ENCODE results near the gene CD79A.

The CD79A gene

DNA sequence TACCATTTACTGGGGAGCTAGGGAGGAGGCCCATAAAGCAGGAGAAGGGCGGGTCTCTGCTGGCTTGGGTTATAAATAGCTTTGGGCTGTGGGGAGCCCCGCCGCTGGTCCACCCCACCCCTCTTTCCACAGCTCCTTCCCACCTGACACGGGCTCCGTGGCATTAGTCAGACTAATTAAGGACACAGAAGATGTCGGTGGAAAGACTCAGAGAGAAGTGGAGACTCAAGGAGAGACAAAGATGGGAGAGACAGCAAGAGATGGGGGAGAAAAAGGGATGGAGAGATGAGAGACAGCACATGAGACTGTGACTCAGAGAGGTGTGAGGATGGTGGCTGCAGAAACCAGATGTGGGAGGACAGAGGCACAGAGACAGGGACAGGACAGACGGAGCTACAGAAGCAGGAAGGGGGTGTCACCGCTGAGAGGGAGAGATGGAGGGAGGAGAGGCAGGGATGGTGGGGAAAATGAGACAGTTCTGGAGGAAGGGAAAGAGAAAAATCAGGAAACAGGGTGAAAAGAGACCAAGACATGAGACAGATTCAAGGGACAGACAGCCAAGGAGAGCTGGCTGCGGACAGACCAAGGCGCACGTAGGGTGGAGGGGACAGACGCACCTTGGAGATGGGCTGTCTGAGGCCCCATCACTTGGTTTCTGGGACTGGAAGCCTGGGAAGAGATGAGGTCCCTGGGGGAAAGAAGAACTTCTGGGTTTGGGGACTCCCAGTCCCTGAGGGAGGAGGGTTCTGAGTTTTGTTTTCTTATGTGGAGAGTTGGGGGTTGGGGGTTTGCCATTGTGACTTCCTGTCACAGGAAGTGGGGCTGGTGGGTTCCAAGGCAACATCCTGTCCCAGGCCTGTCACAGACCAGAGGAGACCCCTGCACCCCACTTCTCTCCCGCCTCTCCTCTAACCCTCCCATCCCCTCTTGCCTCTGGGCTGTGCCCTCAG is 10.0 kb downstream of the CD79A start:
- no peak for DNase-seq

DNA sequence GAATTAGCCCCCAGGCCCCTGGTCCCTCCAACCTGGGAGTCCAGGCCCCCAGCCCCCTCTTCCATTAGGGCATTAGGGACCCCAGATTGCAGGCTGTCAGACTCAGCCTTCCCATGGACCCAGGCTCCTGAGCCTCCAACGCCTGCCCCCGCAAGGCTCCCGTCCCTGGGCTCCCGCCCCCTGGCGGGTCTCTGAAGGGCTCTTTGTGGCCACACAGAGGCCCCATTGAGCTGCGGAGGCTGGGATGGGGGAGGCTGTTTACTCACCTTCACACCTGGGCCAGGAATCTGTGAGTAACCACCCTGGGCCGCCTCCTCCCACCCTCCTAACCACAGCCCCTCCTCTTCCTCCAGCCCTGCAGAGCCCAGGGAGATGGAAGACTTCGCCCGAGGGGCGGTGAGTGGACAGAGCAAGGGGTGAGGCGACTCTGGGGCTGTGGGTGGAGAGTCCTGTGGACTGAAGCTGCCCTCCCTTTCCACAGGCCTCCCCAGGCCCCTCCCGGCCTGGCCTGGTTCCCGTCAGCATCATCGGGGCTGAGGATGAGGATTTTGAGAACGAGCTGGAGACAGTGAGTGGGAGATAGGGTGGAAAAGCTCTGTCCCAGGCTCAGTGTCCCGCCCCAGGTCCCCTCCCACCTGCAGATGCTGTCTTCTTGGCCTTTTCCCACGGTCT is 10.8 kb downstream of the CD79A start:
- DNase-seq = no peak

DNA sequence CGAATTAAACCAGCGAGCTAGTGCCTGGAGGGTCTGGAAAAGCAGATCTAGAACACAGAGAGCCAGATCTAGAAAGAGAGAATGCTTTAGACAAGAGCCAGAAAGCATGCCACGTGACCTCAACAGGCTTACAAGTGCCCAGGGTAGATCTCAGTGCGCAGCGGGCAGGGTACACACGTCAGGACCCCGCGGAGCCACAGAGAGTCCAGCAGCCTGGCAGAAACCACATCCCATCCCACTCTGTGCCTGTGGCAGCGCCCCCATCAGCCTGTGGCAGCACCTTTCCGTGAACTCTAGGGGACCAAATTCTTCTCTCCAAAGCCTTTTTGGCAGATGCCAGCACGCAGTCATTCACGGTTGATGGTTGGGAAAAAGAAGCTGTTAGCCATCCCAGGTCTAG is 11.8 kb downstream of the CD79A start:
- no peak for DNase-seq

DNA sequence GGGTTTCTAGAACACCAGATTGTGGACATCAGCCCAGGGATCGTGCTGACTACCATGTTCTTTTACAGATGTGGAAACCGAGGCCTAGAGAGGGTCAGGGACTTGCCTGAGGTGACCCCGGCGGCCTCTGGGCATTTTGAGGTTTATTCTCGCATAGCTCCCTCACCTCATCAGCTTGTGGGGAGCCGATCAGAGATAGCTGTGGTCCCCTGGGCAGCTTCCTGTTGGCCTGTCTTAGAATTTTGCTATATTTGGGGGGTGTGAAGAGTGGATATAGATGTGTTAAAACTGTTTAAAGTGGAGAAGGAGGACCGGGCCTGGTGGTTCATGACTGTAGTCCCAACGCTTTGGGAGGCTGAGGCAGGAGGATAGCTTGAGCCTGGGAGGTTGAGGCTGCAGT is 12.8 kb downstream of the CD79A start:
- no peak for DNase-seq

DNA sequence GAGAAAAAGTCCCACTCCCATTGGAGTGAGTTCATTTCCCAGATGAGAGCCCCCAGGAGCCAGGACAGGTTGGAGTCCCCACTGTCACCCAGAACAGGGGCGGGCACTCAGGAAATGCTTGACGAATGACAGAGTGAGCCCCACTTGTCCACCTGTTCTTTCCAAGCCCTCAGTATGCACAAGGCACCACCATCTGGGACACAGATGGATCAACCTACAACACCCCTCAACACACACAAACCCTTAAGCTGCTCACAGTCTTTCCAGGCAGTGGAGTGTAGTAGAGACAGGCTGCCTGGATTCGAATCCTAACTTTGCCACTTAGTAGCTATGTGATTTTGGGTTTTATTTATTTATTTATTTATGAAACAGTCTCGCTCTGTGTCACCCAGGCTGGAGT is 13.9 kb downstream of the CD79A start:
- DNase-seq = no peak

DNA sequence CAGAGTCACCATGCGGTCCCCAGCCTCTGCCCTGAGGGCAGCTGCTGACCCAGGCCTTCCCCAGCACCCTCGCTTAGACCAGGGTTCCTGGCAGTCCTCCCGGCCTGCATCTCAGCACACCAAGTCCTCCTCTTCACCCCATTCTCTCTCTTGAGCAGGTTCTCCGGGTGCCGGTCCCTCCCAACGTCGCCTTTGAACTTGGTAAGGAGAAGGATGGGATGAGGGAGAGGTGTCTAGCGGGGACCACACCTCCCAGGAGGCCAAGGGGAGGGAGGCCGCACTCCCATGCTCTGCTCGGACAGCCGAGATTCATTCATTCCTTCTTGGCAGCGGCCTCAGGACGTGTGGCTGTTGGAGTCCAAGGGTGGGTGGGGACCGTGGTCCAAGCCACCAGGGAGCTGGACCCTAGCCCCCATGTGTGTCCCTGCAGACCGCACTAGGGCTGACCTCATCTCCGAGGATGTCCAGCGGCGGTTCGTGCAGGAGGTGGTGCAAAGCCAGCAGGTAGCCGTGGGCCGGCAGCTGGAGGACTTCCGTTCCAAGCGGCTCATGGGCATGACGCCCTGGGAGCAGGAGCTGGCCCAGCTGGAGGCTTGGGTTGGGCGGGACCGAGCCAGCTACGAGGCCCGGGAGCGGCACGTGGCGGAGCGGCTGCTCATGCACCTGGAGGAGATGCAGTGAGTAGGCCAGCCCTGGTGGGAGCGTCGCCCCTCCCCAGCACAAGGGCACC is 15.3 kb downstream of the CD79A start:
- no peak for DNase-seq

DNA sequence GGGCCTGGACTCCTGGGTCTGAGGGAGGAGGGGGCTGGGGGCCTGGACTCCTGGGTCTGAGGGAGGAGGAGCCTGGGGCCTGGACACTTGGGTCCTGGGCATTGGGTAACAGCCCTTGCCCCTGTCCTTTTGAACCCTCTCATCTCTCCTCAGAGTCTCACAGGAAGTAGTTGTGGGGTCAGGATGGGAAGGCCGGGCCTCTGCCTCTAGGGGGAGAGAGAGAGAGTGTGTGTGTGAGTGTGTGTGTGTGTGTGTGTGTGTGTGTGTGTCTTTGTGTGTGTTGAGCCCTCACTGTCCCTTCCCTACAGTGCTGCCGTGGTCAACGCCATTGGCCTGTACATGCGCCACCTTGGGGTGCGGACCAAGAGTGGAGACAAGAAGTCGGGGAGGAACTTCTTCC is 16.8 kb downstream of the CD79A start:
- no peak for DNase-seq

DNA sequence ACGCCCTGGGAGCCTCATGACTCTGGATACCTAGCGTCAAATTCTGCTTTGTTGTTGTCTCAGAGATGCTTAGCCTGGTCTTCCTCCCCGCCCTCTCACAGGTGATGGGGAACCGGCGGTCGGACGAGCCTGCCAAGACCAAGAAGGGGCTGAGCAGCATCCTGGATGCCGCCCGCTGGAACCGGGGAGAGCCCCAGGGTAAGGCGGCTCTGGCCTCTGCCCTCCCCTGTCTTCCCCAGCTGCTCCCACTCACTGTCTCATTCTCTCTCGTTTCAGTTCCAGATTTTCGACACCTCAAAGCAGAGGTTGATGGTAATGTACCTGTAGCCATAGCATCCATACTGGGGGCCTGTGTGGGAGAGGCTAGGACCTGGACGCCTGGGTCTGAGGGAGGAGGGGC is 17.3 kb downstream of the CD79A start:
- no peak for DNase-seq

DNA sequence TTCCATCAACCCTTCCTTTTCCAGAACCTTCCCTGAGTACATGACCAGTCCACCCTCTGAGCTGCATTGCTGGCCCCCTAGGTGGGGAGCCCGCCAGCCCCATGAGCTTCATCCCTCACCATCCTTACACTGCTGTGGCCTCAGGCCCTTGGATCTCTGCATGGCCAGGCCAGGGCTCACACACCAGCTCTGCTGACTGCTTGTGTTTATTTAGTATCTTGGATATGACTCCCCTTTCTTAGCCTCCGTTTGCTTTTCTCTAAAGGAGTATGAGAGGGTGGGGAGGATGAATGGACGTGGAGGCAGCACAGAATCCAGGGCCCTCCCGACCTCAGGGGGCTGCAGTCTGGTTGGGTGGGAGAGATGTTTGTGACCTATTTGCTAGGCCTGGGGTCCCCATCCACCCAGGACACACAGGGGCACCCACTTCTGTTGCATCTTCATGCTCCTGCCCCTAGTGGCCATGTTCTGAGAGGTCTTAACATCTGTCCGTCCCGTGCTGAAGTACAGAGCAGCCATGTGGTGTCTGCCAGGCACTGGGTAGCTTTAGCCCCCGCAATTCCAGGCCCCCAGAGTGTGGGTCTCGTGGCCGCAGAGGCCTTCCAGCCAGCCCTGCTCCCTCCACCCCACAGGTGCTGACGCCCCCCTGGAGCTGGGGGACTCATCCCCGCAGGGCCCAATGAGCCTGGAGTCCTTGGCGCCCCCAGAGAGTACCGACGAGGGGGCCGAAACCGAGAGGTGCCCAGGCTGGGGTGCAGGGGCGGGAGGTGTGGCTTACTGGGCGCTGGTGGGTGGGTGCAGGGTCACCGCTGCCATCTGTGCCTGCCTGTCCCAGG is 18.9 kb downstream of the CD79A start:
- DNase-seq = no peak

DNA sequence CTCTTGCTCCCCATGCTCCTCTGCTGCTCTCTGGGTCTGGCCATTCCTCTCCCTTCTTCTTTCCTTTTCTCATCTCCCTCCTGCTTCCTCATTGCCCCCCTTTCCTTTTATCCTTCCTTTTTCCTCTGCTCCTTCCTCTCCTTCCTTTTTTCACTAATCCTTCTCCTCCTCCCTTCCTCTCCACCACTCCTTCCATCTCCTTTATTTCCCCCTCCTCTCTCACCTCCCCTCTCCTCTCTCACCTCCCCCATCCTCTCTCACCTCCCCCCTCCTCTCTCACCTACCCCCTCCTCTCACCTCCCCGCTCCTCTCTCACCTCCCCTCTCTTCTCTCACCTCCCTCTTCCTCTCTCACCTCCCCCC is 19.5 kb downstream of the CD79A start:
- DNase-seq = no peak

DNA sequence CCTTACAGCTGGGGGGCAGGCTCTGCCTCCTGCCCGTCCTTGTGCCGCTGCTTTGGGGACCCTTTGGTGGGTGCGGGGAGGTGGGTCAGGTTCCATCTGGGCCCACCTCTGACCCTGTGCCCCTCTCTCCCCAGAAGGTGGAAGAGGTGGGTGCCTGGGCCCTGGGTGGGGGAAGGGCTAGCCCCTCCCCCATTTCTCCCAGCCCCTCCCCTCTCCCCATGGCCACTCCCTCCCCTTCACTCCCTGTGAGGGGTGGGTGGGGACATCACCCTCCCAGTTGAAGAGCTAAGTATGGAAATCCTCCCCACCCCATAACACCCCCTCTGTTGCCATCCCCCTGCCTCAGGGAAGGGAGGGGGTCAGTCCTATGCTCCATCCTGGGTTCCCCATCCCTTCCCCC is 20.1 kb downstream of the CD79A start:
- no peak for DNase-seq

DNA sequence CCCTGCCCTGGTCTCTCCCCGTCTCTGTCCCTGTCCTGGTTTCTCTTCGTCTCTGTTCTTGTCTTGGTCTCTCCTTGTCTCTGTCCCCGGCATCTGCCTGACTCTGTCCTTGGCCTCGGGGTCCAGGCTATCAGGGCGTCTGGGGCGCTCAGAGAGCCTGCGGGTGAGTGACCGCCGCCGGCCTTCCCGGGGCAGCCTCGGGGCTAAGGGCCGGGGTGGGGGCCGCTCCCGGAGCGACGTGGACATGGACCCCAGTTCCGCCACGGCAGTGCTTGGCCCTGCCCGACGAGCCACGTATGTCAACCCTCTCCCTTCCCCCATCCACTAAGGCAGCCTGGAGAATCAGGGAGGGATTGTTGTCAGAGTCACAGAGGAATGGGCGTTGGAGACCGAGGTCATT is 20.7 kb downstream of the CD79A start:
- DNase-seq = no peak

DNA sequence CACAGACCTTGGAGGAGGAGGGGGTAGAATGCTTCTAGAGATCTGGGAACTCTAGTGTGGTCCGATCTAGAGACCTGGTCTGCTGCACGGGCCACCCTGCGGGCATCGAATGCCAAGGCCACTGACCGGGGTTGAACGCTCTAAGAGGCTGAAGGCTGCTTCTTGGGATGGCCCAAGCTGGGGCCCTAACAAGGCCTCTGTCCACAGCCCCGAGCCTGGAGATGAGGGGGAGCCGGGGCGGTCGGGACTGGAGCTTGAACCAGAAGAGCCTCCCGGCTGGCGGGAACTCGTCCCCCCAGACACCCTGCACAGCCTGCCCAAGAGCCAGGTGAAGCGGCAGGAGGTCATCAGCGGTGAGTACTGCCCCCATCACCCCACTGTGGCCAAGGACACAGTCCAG is 21.2 kb downstream of the CD79A start:
- DNase-seq = no peak

DNA sequence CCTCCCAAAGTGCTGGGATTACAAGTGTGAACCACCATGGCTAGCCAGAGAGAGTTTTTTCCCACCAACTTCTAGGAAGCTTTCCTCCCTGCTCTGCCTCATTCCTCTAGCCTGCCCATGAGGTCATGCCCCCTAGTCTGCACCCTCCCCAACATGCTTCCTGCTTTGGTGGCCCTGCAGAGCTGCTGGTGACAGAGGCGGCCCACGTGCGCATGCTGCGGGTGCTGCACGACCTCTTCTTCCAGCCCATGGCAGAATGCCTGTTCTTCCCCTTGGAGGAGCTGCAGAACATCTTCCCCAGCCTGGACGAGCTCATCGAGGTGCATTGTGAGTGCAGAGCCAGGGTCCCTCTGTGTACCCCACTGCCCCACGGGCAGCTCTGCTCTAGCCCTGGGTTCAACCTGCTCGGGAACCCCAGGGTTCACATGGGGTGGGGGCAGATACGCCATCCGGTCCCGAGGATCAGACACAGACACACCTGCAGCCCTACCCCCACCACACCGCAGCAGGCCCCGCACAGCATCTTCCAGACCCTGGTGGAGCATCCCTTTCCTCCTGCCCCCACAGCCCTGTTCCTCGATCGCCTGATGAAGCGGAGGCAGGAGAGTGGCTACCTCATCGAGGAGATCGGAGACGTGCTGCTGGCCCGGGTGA is 24.8 kb downstream of the CD79A start:
- no peak for DNase-seq

DNA sequence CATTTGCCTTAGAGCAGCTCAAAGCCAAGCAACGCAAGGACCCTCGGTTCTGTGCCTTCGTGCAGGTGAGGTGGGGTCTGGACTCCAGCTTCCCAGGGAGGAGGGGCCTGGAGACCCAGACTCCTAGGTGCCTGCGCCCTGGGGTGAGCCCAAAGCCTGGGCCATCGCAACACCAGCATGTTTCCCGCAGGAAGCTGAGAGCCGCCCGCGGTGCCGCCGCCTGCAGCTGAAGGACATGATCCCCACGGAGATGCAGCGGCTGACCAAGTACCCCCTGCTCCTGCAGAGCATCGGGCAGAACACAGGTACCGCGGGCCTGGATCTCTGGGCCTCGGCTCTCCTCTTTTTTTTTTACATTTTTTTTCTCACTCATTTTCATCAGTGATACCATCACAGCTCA is 25.5 kb downstream of the CD79A start:
- DNase-seq = no peak

DNA sequence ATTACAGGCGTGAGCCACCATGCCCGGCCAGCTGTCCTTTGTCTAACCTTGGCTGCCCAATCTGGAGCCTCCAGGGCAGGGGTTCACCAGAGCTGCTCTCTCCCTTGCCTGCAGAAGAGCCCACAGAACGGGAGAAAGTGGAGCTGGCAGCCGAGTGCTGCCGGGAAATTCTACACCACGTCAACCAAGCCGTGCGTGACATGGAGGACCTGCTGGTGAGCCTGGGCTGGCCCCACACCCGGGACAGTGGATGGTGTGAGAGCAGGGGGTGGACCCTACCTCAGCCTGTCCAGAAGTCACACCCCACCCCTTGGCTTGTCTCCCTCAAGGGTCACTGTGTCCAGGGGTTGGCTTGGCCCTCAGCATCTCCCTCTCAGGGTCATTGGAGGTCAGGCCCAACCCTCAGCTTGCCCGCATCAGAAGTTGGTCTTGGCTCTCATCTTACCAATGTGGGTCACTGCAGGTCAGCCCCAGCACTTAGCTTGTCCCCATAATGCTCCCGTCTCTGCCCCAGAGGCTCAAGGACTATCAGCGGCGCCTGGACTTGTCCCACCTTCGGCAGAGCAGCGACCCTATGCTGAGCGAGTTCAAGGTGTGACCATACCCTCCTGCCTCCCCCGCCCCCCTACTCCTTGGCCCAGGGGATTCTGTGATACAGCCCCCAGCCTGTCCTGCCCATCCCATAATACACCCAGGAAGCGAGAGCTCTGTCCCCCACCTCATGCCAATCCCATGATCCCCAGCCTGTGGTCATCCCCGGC is 26.3 kb downstream of the CD79A start:
- DNase-seq = no peak

DNA sequence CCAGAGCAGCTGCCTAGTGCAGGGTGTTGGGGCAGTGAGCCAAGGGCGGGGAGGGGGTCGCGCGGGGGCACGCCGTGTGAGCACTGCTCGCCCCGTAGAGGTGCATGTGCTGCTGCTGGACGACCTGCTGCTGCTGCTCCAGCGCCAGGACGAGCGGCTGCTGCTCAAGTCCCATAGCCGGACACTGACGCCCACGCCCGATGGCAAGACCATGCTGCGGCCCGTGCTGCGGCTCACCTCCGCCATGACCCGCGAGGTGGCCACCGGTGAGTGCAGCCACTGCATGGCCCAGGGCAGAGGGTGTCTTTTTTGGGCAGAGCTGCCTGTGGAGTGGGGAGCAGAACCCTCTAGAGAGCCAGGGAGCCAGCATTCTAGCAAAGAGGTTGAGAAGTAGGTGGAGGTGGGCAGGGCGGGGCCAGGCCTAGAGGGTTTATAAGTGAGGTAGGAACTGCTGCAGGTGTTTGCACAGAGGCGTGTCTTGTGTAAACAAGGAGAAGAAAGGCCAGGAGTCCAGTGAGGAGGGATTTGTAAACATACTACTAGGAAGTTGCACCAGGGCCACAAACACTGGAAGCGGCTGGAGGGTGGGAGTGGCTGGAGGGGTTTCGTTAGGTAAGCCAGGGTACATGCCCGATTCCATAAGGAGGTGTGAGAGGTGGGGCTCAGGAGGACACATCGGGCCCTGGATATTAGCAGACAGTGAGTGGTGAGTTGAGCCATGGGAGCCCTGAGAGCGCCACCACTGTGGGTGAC is 27.2 kb downstream of the CD79A start:
- DNase-seq = peak; percentile 100

DNA sequence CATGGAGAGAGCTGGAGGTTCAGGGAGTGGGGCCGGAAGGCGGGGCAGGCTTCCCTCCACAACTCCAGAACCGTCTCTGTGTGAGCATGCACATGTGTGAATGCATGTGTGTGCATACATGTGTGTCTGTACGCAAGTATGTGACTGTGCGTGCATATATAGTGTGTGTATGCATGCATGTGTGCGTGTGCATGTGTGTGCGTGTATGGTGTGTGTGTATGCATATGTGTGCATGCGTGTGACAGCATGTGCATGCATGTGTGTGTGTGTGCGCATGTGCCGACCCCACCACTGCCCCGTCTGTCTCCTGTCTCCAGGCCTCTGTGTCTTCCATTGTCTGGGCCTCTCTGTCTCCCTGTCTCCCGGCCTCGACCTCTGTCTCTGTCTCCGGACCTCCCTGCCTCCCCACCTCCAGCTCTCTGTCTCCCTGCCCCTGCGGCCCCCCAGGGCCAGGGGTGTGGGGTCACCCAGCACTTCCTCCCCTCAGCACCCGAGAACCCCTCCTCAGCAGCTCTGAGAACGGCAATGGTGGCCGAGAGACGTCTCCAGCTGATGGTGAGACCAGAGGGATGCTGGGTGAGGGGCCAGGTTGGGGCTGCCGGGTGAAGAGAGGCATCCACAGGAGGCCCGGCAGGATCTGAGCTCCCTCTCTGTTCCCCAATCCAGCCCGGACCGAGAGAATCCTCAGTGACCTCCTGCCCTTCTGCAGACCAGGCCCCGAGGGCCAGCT is 28.4 kb downstream of the CD79A start:
- no peak for DNase-seq

DNA sequence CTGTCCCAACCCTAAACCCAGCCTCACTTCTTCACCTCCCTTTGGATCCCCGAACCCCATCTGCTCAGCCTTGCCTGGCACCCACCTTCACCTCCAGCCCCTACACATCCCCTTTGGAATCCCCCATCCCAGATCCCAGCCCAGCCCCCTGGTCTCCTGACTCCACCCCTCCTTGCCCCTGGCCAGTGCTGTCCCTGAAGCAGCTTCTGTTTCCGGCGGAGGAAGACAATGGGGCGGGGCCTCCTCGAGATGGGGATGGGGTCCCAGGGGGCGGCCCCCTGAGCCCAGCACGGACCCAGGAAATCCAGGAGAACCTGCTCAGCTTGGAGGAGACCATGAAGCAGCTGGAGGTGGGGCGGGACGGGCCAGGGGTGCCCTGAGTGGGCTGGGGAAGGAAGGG is 29.2 kb downstream of the CD79A start:
- DNase-seq = no peak

Measured in NCI-H748 treated with DMSO at 0.1 percent for 48 hours (cell line).